T-helper 9 cell (primary cell): Measurements from ENCODE around the gene HOXC6.

ENCODE experiments used
- DNase-seq: peaks from one replicate; pipeline ENCODE4 v3.0.0-alpha.2; 2020

Gene HOXC6

GRCh38 chr12:54042970-54043853 is 15.0 kb downstream of the HOXC6 start:
- no peak for DNase-seq

- DNase-seq, result no peak
These were observed 16.3 kb downstream of the HOXC6 start for GRCh38 chr12:54044425-54045103.

- no peak for DNase-seq
These were observed 17.2 kb downstream of the HOXC6 start for GRCh38 chr12:54045401-54045800.

- no peak for DNase-seq
These were observed 17.8 kb downstream of the HOXC6 start for GRCh38 chr12:54045868-54046521.

GRCh38 chr12:54046809-54047159 is 18.5 kb downstream of the HOXC6 start:
- no peak for DNase-seq

GRCh38 chr12:54047160-54047963 is 19.1 kb downstream of the HOXC6 start:
- DNase-seq, result no peak

- DNase-seq, result no peak
These were observed 19.7 kb downstream of the HOXC6 start for GRCh38 chr12:54047964-54048303.

GRCh38 chr12:54048406-54049093 is 20.3 kb downstream of the HOXC6 start:
- no peak for DNase-seq

GRCh38 chr12:54049108-54049507 is 20.9 kb downstream of the HOXC6 start:
- DNase-seq, result no peak

GRCh38 chr12:54050482-54050810 is 22.2 kb downstream of the HOXC6 start:
- DNase-seq, result no peak

- DNase-seq, result no peak
These were observed 23.0 kb downstream of the HOXC6 start for GRCh38 chr12:54051026-54051842.

GRCh38 chr12:54051874-54052437 is 23.7 kb downstream of the HOXC6 start:
- DNase-seq, result no peak

GRCh38 chr12:54052438-54053002 is 24.3 kb downstream of the HOXC6 start:
- DNase-seq, result no peak

GRCh38 chr12:54053003-54053750 is 24.9 kb downstream of the HOXC6 start:
- no peak for DNase-seq

GRCh38 chr12:54053751-54054741 is 25.8 kb downstream of the HOXC6 start, which contains the start of gene HOXC4:
TSS of gene HOXC4 (plus strand) at chr12:54053835. CDS start at chr12:54053923, 88 bp downstream.
- DNase-seq, result no peak

- DNase-seq, result no peak
These were observed 26.5 kb downstream of the HOXC6 start for GRCh38 chr12:54054742-54055194.

- DNase-seq, result no peak
These were observed 27.3 kb downstream of the HOXC6 start for GRCh38 chr12:54055552-54055951.

GRCh38 chr12:54056110-54056509 is 27.9 kb downstream of the HOXC6 start:
- DNase-seq, result no peak
